Stimulated activated memory B cell treated with anti-CD40 and anti-IgM and Interleukin-4, amounts not matched to agents 10 μg/mL and 1 μg/mL and 100 μg/mL, for 72 hours (primary cell): ENCODE data around the gene PTGER4.
A peak's percentile ranks its signal among the peaks of the same experiment; 100 is the strongest.
"Not testable (repeated sequence)": the region's sequence is repeated elsewhere in the genome, so short reads cannot be mapped to it uniquely, and the experiment has no call there.

Source experiments
- ATAC-seq: fragments of 150-1000 bp; cut with Tn5 transposase; 2 replicates; pipeline ENCODE4 v1.10.0; 2021
- H3K27ac Mint-ChIP-seq: one replicate; pipeline ENCODE4 v1.8.0; 2022; ENCODE audit warnings: mild to moderate bottlenecking, mixed read lengths
- H3K27me3 Mint-ChIP-seq: one replicate; pipeline ENCODE4 v1.8.0; 2022; ENCODE audit warnings: mixed read lengths
- H3K36me3 Mint-ChIP-seq: one replicate; pipeline ENCODE4 v1.8.0; 2022; ENCODE audit warnings: mixed read lengths
- H3K4me1 Mint-ChIP-seq: one replicate; pipeline ENCODE4 v1.8.0; 2022; ENCODE audit warnings: mixed read lengths
- H3K4me3 Mint-ChIP-seq: one replicate; pipeline ENCODE4 v1.8.0; 2022; ENCODE audit warnings: mild to moderate bottlenecking, moderate library complexity, mixed read lengths
- H3K9me3 Mint-ChIP-seq: one replicate; pipeline ENCODE4 v1.8.0; 2022; ENCODE audit warnings: mixed read lengths

PTGER4 gene

GRCh38 chr5:40700116-40700782, 20.5 kb downstream of the PTGER4 start:
- Mint-ChIP-seq H3K4me3 (no peak overlapping the region), H3K36me3 (peaks cover 80% of the 10 kb centered on the region), H3K9me3 (peaks cover 29% of the 10 kb centered on the region), H3K27ac (no peak overlapping the region), H3K4me1 (no peaks in the 10 kb centered on the region), H3K27me3 (no peaks in the 10 kb centered on the region)
- no peak for ATAC-seq

DNA sequence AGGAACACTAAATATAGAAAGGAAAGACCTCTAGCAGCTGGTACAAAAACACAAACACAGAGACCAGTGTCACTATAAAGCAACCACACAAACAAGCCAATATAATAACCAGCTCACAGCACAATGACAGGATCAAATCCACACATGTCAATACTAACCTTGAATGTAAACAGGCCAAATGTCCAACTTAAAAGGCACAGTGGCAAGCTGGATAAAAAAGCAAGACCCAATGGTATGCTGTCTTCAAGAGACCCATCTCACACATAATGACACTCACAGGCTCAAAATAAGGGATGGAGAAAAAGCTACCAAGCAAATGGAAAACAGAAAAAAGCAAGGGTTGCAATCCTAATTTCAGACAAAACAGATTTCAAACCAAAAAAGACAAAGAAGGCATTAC, 22.3 kb downstream of the PTGER4 start:
- H3K27ac Mint-ChIP-seq, H3K27me3 Mint-ChIP-seq: not testable (repeated sequence)
- peaks cover 29% of the 10 kb centered on the region for H3K9me3 Mint-ChIP-seq

DNA sequence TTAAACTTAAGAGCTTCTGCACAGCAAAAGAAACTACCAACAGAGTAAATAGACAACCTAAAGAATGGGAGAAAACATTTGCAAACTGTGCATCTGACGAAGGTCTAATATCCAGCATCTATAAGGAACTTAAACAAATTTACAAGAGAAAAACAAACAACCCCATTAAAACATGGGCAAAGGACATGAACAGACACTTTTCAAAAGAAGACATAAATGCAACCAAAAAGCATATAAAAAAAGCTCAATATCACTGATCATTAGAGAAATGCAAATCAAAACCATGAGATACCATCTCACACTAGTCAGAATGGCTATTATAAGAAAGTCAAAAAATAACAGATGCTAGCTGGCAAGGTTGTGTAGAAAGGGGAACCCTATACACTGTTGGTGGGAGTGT, 25.8 kb downstream of the PTGER4 start:
- H3K4me1 Mint-ChIP-seq, ATAC-seq, H3K4me3 Mint-ChIP-seq, H3K27ac Mint-ChIP-seq, H3K27me3 Mint-ChIP-seq: not testable (repeated sequence)
- H3K9me3 Mint-ChIP-seq = peaks cover 29% of the 10 kb centered on the region
- peaks cover 81% of the 10 kb centered on the region for H3K36me3 Mint-ChIP-seq

More for the DNA sequence above, 22.3 kb downstream of the PTGER4 start:
- ATAC-seq, H3K4me3 Mint-ChIP-seq, H3K4me1 Mint-ChIP-seq: not testable (repeated sequence)
- peaks cover 84% of the 10 kb centered on the region for H3K36me3 Mint-ChIP-seq

GRCh38 chr5:40710575-40710974, 30.9 kb downstream of the PTGER4 start:
- not testable (repeated sequence) for H3K4me1 Mint-ChIP-seq, H3K27ac Mint-ChIP-seq, H3K9me3 Mint-ChIP-seq, H3K27me3 Mint-ChIP-seq, H3K4me3 Mint-ChIP-seq, ATAC-seq
- peaks cover 54% of the 10 kb centered on the region for H3K36me3 Mint-ChIP-seq

GRCh38 chr5:40714001-40714400, 34.3 kb downstream of the PTGER4 start:
- Mint-ChIP-seq H3K9me3 (no peaks in the 10 kb centered on the region), H3K27ac (no peak overlapping the region), H3K36me3 (peaks cover 31% of the 10 kb centered on the region)

DNA sequence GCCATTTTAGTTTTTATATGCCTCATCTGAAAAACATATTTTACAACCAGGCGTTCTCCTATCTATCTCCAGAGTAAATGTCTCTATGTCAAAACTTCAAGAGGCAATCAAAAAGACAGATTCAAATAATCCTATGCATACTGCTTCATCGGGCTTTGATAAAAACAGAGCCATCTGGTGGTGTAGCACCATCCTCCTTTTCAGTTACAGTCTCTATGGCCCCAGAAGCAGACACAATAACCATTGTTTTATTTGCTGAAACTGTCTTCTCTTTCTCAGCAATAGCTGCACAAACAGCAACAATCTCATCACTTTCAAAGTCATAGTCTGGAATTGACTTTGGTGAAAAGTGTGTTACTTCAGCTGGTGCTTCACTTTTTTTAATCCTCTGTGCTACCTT, 36.3 kb downstream of the PTGER4 start:
- Mint-ChIP-seq H3K4me3 (no peak overlapping the region), H3K36me3 (peaks cover 39% of the 10 kb centered on the region), H3K27me3 (no peaks in the 10 kb centered on the region), H3K27ac (no peak overlapping the region), H3K4me1 (no peaks in the 10 kb centered on the region), H3K9me3 (no peaks in the 10 kb centered on the region)
- ATAC-seq = no peak

More at GRCh38 chr5:40714001-40714400, 34.3 kb downstream of the PTGER4 start:
- no peak overlapping the region for H3K4me3 Mint-ChIP-seq
- no peaks in the 10 kb centered on the region for H3K4me1 Mint-ChIP-seq
- no peak for ATAC-seq
- no peaks in the 10 kb centered on the region for H3K27me3 Mint-ChIP-seq

DNA sequence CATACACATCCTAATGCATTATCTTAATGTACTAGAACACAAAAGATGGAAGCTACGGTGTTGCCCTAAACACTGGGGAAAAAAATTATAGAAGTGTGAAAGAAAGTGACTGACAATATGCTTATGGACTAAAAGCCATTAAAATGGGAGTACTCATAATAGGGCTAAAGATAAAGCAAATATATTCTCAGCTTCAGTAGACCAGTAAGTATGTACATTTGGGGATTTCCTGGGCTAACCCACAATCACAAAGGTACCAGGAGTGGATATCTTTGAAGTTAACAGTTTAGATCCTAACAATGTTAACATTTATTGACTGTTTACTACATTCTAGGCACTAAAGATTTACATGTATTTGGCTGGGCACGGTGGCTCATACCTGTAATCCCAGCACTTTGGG, 36.9 kb downstream of the PTGER4 start:
- peaks cover 39% of the 10 kb centered on the region for H3K36me3 Mint-ChIP-seq
- H3K27ac Mint-ChIP-seq = no peak overlapping the region
- no peak for ATAC-seq

DNA sequence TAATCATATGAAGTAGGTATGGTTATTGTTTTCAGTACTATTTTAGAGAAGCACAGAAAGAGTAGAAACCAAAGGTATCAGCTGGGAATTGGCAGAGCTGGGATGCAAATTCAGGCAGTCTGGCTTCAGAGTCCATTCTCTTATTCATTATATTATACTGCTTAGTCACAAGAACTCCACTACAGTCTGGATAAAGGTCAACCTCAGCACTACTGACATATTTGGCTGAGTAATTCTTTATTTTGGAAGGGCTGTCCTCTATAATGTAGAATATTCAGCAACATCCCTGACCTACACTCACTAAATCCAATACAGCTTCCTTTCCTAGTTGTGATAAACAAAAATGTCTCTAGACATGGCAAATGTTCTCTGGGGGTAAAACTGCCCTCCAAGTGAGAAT, 37.6 kb downstream of the PTGER4 start:
- no peak overlapping the region for H3K27ac Mint-ChIP-seq
- no peaks in the 10 kb centered on the region for H3K27me3 Mint-ChIP-seq
- peaks cover 36% of the 10 kb centered on the region for H3K36me3 Mint-ChIP-seq
- peaks cover 3% of the 10 kb centered on the region for H3K9me3 Mint-ChIP-seq
- no peak for ATAC-seq
- H3K4me1 Mint-ChIP-seq = no peaks in the 10 kb centered on the region
- no peak overlapping the region for H3K4me3 Mint-ChIP-seq

More for the DNA sequence above, 36.9 kb downstream of the PTGER4 start:
- H3K4me3 Mint-ChIP-seq = no peak overlapping the region
- peaks cover 2% of the 10 kb centered on the region for H3K9me3 Mint-ChIP-seq
- no peaks in the 10 kb centered on the region for H3K4me1 Mint-ChIP-seq
- no peaks in the 10 kb centered on the region for H3K27me3 Mint-ChIP-seq

GRCh38 chr5:40720069-40720468, 40.4 kb downstream of the PTGER4 start:
- H3K36me3 Mint-ChIP-seq = peaks cover 43% of the 10 kb centered on the region
- H3K27me3 Mint-ChIP-seq = no peaks in the 10 kb centered on the region
- no peak overlapping the region for H3K4me3 Mint-ChIP-seq
- peaks cover 3% of the 10 kb centered on the region for H3K9me3 Mint-ChIP-seq
- H3K27ac Mint-ChIP-seq = no peak overlapping the region
- no peaks in the 10 kb centered on the region for H3K4me1 Mint-ChIP-seq
- no peak for ATAC-seq

DNA sequence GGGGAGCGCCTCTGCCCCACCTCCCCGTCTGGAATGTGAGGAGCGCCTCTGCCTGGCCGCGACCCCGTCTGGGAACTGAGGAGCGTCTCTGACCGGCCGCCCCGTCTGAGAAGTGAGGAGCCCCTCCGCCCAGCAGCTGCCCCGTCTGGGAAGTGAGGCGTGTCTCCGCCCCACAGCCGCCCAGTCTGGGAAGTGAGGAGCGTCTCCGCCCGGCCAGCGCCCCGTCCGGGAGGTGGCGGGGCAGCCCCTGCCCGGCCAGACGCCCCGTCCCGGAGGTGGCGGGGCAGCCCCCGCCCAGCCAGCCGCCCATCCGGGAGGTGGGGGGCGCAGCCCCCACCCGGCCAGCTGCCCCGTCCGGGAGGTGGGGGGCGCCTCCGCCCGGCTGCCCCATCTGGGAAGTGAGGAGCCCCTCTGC, 42.8 kb downstream of the PTGER4 start:
- H3K36me3 Mint-ChIP-seq = peaks cover 56% of the 10 kb centered on the region
- H3K4me3 Mint-ChIP-seq, H3K27ac Mint-ChIP-seq, H3K9me3 Mint-ChIP-seq, H3K4me1 Mint-ChIP-seq, H3K27me3 Mint-ChIP-seq: not testable (repeated sequence)
- peak; percentile 58 for ATAC-seq

DNA sequence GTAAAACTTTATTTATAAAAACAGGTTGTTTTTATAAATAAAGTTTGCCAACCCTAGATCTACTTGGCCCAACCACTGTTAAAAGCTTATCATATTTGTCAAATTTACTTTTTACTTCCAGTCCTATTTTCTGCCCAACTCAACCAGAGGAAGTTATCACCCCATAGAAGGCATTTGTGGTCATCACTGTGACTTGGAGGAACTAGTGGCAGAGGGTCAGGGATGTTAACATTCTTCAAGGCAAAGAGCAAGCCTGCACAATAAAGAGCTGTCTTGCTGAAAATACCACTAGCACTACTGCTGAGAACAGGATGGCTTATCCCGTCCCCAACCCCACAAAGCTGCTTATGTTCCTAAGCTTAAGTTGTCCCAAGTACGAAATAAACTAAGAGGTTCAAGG, 53.7 kb downstream of the PTGER4 start:
- no peak overlapping the region for H3K27ac Mint-ChIP-seq
- no peak for ATAC-seq
- no peak overlapping the region for H3K4me3 Mint-ChIP-seq
- H3K4me1 Mint-ChIP-seq = peaks cover 29% of the 10 kb centered on the region
- no peaks in the 10 kb centered on the region for H3K9me3 Mint-ChIP-seq
- H3K27me3 Mint-ChIP-seq = no peaks in the 10 kb centered on the region
- H3K36me3 Mint-ChIP-seq = peaks cover 30% of the 10 kb centered on the region

DNA sequence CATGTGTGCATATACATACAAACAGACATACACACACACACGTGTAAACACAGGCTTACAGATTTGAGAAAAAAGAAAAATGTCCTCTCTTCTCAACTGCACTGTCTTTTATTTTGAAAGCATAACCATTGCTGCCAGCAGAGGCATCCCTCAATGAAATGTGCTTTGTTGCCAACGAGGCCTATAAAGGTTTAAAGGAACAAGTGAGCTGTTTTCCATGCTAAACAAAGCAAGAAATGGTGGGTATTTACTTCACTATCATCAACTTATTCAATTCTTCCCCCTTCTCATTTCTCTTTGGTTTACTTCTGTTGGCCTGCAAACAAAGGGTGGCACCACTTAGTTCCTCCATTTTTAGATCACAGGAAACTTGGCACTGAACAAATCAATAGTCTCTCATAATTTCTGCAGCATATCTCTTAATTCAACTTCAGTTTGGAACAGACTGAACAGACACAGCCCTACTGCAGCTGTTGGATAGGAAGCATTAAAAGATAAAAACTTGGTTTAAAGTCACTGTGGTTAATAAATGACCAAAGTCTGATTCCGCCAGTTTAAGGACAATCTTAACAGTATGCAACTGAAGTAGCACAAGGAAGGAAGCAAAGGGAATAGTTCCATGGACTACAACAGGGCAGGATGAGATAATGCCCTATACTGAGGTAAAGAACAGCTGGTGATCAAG, 54.3 kb downstream of the PTGER4 start:
- H3K27ac Mint-ChIP-seq = peak overlapping the region; percentile 0
- H3K4me1 Mint-ChIP-seq = peaks cover 29% of the 10 kb centered on the region
- peaks cover 34% of the 10 kb centered on the region for H3K36me3 Mint-ChIP-seq
- H3K4me3 Mint-ChIP-seq = no peak overlapping the region
- no peak for ATAC-seq
- H3K9me3 Mint-ChIP-seq = no peaks in the 10 kb centered on the region
- no peaks in the 10 kb centered on the region for H3K27me3 Mint-ChIP-seq

DNA sequence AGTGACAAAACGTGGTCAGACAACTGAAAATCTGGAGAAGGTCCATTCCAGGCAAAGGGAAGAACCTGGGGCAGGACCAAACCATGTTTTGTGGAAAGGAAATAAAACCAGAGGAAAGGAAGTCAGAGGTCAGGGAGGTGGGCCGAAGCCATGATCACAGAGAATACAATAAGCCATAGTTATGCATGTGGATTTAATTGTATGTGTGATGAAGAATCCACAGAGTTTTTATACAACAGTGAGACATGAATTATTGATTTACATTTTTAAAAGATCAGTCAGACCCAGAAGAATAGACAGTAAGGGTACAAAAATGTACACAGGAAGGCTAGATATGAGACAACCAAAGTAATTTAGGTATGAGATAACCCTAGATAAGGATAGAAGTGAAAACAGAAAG, 55.3 kb downstream of the PTGER4 start:
- Mint-ChIP-seq H3K4me1 (peaks cover 29% of the 10 kb centered on the region), H3K27ac (peak overlapping the region; percentile 0), H3K27me3 (no peaks in the 10 kb centered on the region), H3K9me3 (no peaks in the 10 kb centered on the region), H3K4me3 (no peak overlapping the region), H3K36me3 (peaks cover 40% of the 10 kb centered on the region)
- ATAC-seq = no peak

- no peak overlapping the region for H3K4me3 Mint-ChIP-seq
- peaks cover 41% of the 10 kb centered on the region for H3K36me3 Mint-ChIP-seq
- peaks cover 3% of the 10 kb centered on the region for H3K9me3 Mint-ChIP-seq
- ATAC-seq = no peak
- peak overlapping the region; percentile 0 for H3K27ac Mint-ChIP-seq
- H3K27me3 Mint-ChIP-seq = no peaks in the 10 kb centered on the region
- peaks cover 29% of the 10 kb centered on the region for H3K4me1 Mint-ChIP-seq
Observed at GRCh38 chr5:40735609-40736008, 55.9 kb downstream of the PTGER4 start.

- Mint-ChIP-seq H3K27ac (no peak overlapping the region), H3K4me3 (no peak overlapping the region), H3K27me3 (no peaks in the 10 kb centered on the region), H3K36me3 (peaks cover 44% of the 10 kb centered on the region), H3K4me1 (peaks cover 28% of the 10 kb centered on the region), H3K9me3 (peaks cover 7% of the 10 kb centered on the region)
- peak; percentile 39 for ATAC-seq
Observed at GRCh38 chr5:40736103-40736875, 56.6 kb downstream of the PTGER4 start.
